ENCODE data around the gene SCD5. TPM values are rescaled to one million over a fixed set of nuclear protein-coding genes. Genes with fewer than 3 reads are reported as not detected.
"Not testable (repeated sequence)": the region's sequence is repeated elsewhere in the genome, so short reads cannot be mapped to it uniquely, and the experiment has no call there.

Gene SCD5
- total RNA-seq (2014; rRNA removed; shearing (Covaris generic)) = 2.3 and 4.8 TPM in 2 replicates

- DNase-seq = peak; percentile 92
- peak within 1 kb of the TSS; percentile 59 for H3K4me3 ChIP-seq (ENCODE audit: insufficient read depth, low read depth, low read length)
- H3K27me3 ChIP-seq (ENCODE audit: control insufficient read depth, insufficient read depth, low read length) = peaks cover 86% of the 10 kb centered on the region
- H3K36me3 ChIP-seq (replicated peaks; ENCODE audit: control insufficient read depth, insufficient read depth, low read length) = no peaks in the 10 kb centered on the region
Observed at GRCh38 chr4:82798168-82799005, at the start of gene SCD5. SCD5 (minus strand) TSS chr4:82798796; CDS start chr4:82798537, 259 bp downstream.

DNA sequence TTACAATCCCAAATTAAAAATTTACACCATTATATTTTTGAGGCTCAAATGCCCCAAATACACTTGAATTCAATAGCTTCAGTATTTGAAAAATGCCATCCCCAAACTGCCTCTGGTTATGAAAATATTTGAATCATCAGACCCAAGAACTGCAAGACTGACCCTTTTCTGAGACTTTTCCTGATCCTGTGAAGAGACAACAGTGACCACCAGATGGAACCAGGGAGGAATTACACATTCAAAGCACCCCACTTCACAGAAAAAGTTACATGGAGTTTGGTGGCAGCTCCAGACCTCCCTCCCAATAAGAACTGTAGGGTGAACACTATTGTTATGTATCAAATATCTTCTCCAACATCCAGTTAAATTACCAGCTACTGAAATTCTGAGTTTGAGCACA lies 44.0 kb upstream of the SCD5 start:
- Histone ChIP-seq H3K27me3 (ENCODE audit: control insufficient read depth, insufficient read depth, low read length) (no peaks in the 10 kb centered on the region), H3K4me3 (ENCODE audit: insufficient read depth, low read depth, low read length) (no peak overlapping the region), H3K36me3 (replicated peaks; ENCODE audit: control insufficient read depth, insufficient read depth, low read length) (peaks cover 29% of the 10 kb centered on the region)
- peak; percentile 24 for DNase-seq

GRCh38 chr4:82839624-82840023 lies 41.0 kb upstream of the SCD5 start:
- no peak overlapping the region for H3K4me3 ChIP-seq (ENCODE audit: insufficient read depth, low read depth, low read length)
- H3K27me3 ChIP-seq (ENCODE audit: control insufficient read depth, insufficient read depth, low read length) = no peaks in the 10 kb centered on the region
- H3K36me3 ChIP-seq (replicated peaks; ENCODE audit: control insufficient read depth, insufficient read depth, low read length) = peaks cover 23% of the 10 kb centered on the region
- DNase-seq = no peak

GRCh38 chr4:82833696-82834313 lies 35.2 kb upstream of the SCD5 start:
- Histone ChIP-seq H3K36me3 (replicated peaks; ENCODE audit: control insufficient read depth, insufficient read depth, low read length) (peaks cover 7% of the 10 kb centered on the region), H3K27me3 (ENCODE audit: control insufficient read depth, insufficient read depth, low read length) (no peaks in the 10 kb centered on the region), H3K4me3 (ENCODE audit: insufficient read depth, low read depth, low read length) (no peak overlapping the region)
- no peak for DNase-seq

DNA sequence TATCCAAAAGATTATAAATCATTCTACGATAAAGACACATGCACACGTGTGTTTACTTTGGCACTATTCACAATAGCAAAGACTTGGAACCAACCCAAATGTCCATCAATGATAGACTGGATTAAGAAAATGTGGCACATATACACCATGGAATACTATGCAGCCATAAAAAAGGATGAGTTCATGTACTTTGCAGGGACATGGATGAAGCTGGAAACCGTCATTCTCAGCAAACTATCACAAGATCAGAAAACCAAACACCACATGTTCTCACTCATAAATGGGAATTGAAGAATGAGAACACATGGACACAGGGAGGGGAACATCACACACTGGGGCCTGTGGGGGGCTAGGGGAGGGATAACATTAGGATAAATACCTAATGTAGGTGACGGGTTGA lies 34.5 kb upstream of the SCD5 start:
- H3K36me3 ChIP-seq (replicated peaks; ENCODE audit: control insufficient read depth, insufficient read depth, low read length) = peaks cover 13% of the 10 kb centered on the region
- not testable (repeated sequence) for H3K4me3 ChIP-seq (ENCODE audit: insufficient read depth, low read depth, low read length); H3K27me3 ChIP-seq (ENCODE audit: control insufficient read depth, insufficient read depth, low read length); DNase-seq

- H3K4me3 ChIP-seq (ENCODE audit: insufficient read depth, low read depth, low read length) = no peak overlapping the region
- DNase-seq = no peak
- peaks cover 39% of the 10 kb centered on the region for H3K36me3 ChIP-seq (replicated peaks; ENCODE audit: control insufficient read depth, insufficient read depth, low read length)
- no peaks in the 10 kb centered on the region for H3K27me3 ChIP-seq (ENCODE audit: control insufficient read depth, insufficient read depth, low read length)
Observed at GRCh38 chr4:82825425-82825824, 26.8 kb upstream of the SCD5 start.

DNA sequence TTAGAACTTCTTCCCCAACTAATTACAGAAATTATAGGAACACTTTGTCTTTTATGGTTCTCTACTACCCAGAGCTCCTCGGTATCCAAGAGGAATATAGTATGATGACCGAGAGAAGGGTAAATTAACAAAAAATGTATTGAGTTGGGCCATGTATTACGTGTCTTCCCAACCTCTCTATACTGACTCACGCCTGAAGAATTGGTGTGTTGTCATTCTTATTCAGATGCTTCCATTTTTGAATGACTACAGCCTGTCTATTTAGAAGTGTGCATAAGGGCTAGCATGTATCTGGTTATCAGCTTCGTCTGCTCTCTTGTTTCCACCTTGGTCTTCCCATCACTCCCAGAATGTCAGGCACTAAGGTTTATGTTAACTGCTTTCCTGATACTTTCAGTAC lies 24.5 kb upstream of the SCD5 start:
- no peak for DNase-seq
- H3K36me3 ChIP-seq (replicated peaks; ENCODE audit: control insufficient read depth, insufficient read depth, low read length) = peaks cover 41% of the 10 kb centered on the region
- no peak overlapping the region for H3K4me3 ChIP-seq (ENCODE audit: insufficient read depth, low read depth, low read length)
- no peaks in the 10 kb centered on the region for H3K27me3 ChIP-seq (ENCODE audit: control insufficient read depth, insufficient read depth, low read length)

DNA sequence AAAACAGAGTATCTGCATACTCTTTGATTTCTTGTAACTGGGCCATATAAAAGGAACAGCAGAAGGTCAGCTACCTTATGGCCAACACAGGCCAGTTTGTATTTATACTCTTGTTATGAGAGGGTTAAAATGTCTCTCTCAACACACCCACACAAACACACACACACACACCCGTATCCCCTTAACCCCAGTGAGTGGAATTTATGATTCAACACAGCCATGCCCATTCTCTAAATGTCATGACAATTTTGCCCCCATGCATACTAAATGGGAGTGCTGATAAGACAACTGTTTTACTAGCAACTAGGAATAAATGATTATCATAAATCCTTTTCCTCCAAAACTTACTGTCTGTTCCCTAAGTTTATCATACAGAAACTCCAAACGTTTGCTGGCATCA lies 22.1 kb upstream of the SCD5 start:
- Histone ChIP-seq H3K4me3 (ENCODE audit: insufficient read depth, low read depth, low read length) (no peak overlapping the region), H3K27me3 (ENCODE audit: control insufficient read depth, insufficient read depth, low read length) (no peaks in the 10 kb centered on the region), H3K36me3 (replicated peaks; ENCODE audit: control insufficient read depth, insufficient read depth, low read length) (peaks cover 36% of the 10 kb centered on the region)
- DNase-seq = no peak

GRCh38 chr4:82818664-82819662 lies 20.4 kb upstream of the SCD5 start:
- no peak overlapping the region for H3K4me3 ChIP-seq (ENCODE audit: insufficient read depth, low read depth, low read length)
- DNase-seq = no peak
- H3K27me3 ChIP-seq (ENCODE audit: control insufficient read depth, insufficient read depth, low read length) = no peaks in the 10 kb centered on the region
- H3K36me3 ChIP-seq (replicated peaks; ENCODE audit: control insufficient read depth, insufficient read depth, low read length) = peaks cover 29% of the 10 kb centered on the region

DNA sequence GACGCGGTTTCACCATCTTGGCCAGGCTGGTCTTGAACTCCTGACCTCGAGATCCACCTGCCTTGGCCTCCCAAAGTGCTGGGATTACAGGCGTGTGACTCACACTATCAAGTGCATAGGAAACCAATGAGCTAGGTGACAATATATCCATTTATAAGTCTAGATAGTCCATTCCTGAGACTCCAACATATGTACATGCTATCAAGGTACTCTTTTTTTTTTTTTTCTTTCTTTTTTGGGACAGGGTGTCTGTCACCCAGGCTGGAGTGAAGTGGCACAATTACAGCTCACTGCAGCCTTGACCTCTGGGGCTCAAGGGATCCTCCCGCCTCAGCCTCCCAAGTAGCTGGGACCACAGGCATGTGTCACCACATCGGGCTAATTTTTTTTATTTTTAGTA lies 18.3 kb upstream of the SCD5 start:
- not testable (repeated sequence) for DNase-seq; H3K27me3 ChIP-seq (ENCODE audit: control insufficient read depth, insufficient read depth, low read length); H3K4me3 ChIP-seq (ENCODE audit: insufficient read depth, low read depth, low read length)
- H3K36me3 ChIP-seq (replicated peaks; ENCODE audit: control insufficient read depth, insufficient read depth, low read length) = peaks cover 15% of the 10 kb centered on the region

DNA sequence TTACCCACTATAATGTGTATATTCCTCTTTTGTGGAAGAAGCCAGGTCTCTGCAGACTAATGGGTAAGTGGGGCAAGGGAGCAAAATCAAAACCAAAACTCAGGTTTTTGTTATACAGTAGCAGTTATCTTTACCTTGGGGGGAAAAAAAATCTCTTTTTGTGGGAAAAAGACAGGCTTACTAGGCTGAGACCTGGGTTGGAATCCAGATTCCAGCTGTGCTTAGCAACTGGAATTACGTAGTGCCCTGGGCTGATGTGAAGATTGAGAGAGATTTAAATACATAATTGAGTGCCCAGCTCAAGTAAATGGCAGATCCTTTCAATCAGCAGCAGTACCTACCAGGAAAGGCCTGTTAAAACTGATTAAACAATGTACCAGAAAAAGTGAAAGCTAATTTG lies 15.4 kb upstream of the SCD5 start:
- Histone ChIP-seq H3K4me3 (ENCODE audit: insufficient read depth, low read depth, low read length) (no peak overlapping the region), H3K27me3 (ENCODE audit: control insufficient read depth, insufficient read depth, low read length) (peaks cover 19% of the 10 kb centered on the region), H3K36me3 (replicated peaks; ENCODE audit: control insufficient read depth, insufficient read depth, low read length) (peaks cover 6% of the 10 kb centered on the region)
- no peak for DNase-seq

GRCh38 chr4:82811838-82812341 lies 13.3 kb upstream of the SCD5 start:
- peak; percentile 64 for DNase-seq

DNA sequence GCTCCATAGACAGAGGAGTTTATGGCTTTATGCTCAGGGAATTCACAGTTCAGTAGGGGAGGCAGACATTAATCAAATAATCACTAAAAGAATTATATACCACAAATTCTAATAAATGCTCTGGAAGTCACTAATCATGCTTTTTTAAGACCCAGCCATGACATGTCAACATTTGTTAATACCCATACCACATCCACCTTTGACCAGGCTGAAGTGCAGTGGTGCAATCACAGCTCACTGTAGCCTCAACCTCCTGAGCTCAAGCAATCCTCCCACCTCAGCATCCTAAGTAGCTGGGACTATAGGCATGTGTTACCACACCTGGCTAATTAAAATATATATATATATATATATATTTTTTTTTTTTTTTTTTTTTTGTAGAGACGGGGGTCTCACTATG lies 12.8 kb upstream of the SCD5 start:
- Histone ChIP-seq H3K4me3 (ENCODE audit: insufficient read depth, low read depth, low read length) (no peak overlapping the region), H3K27me3 (ENCODE audit: control insufficient read depth, insufficient read depth, low read length) (peaks cover 19% of the 10 kb centered on the region), H3K36me3 (replicated peaks; ENCODE audit: control insufficient read depth, insufficient read depth, low read length) (no peaks in the 10 kb centered on the region)
- DNase-seq = no peak

More at GRCh38 chr4:82811838-82812341, 13.3 kb upstream of the SCD5 start:
- H3K27me3 ChIP-seq (ENCODE audit: control insufficient read depth, insufficient read depth, low read length) = peaks cover 19% of the 10 kb centered on the region
- H3K36me3 ChIP-seq (replicated peaks; ENCODE audit: control insufficient read depth, insufficient read depth, low read length) = no peaks in the 10 kb centered on the region
- no peak overlapping the region for H3K4me3 ChIP-seq (ENCODE audit: insufficient read depth, low read depth, low read length)

DNA sequence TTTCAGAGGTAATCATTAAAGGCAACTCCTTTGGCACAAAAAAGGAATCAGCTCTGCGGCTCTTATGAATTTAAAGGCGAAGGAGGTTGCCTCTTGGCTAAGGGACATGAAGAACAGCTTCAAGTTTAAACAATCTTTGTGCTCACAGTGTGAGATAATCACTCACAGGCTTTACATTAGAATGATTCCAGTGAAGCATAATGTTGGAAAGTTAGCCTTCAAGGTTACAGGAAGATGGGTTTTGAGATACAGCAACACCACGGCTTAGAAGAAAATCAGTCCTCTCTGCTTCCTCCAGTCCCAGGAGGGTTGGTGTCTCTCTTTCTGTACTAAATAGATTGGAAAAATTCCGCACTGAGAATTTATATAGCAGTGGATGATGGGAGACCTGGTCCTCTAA lies 11.6 kb upstream of the SCD5 start:
- no peak overlapping the region for H3K4me3 ChIP-seq (ENCODE audit: insufficient read depth, low read depth, low read length)
- DNase-seq = no peak
- H3K36me3 ChIP-seq (replicated peaks; ENCODE audit: control insufficient read depth, insufficient read depth, low read length) = no peaks in the 10 kb centered on the region
- peaks cover 22% of the 10 kb centered on the region for H3K27me3 ChIP-seq (ENCODE audit: control insufficient read depth, insufficient read depth, low read length)
